Measurements from ENCODE around the gene ZKSCAN4. TPM values are rescaled to one million over a fixed set of nuclear protein-coding genes. Genes with fewer than 3 reads are reported as not detected.

The ZKSCAN4 gene
- 10 to 100 TPM in 1 of 4 donors, 1 to 10 TPM in 3; 1.5 to 15.6 (median 4.7) TPM for total RNA-seq

DNA sequence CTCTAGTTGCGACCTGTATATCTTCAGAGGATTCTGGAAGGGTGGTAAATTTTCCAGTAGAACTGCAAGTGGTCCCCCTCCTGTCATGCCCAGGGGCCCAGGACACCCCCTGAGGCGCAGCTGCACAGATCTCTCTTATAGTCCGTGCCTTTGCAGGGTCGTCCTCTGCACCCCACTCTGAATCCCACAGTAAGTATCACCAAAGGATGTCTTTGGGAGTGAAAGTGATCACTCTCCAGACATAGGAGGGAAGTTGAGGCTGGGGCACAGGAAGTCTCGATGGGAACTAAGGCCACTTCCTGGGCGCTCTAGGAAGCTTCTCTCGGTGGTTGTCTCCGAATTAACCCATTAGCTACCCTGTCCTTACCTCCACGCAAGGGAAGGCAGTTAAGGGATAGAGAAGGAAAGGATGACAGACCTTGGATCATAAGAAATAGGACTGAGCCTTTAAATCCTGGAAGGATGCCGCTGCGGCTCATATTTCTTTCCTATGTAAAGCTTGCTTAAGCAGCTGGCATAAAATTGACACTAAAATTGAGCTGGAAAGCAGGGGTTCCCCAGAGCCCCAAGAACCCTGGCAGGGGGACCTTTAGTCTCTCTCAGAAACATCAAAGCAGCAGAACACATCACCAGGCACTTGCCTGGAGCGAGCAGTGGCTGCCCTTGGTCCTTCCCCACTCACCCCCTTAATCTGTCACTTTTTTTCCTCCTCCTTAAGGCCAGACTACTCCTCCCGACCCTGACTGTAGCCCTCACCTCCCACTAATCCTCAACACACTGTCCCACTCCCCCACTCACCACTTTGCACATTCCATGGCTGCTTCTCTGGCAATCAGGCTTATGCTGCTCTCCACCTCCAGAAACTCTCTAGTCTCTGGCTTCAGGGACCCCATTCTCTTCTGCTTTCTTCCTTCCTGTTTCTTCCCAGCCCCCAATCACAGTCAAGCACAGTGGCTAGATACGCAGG lies at the start of gene ZKSCAN4:
Gene ZKSCAN4, minus strand, starts transcription at position 261 of the 967 bp plus-strand sequence. CDS start 289 bp downstream, outside the sequence.
- intact Hi-C loops (cut with DNase I; ENCODE audit: low total_unique reads): no loop called here
- peak within 1 kb of the TSS; percentile 48 to 62 for H3K27ac ChIP-seq
- DNase-seq: peak; percentile 79 to 81

DNA sequence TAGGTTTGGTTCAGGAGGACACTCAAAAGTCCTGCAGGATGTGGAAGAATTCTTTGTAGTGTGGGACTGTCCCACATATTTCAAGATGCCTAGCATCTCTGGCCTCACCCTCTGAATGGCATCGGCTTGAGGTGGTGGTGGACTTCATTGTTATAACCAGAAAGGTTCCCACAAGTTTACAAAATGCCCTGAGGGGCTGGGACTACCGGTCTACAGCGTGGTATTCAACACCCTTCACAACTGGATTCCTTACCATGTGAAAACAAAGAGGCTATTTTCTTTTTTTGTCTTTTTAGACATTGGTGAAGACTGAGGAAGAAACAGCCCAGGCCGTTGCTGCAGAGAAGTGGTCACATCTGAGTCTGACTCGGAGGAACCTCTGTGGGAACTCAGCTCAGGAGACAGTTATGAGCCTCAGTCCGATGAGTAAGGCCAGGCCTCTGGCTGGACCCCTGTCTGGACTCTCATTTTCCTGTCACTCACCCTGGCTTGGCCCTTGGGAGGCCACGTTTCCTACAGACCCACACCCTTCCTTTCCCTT lies 44.5 kb upstream of the ZKSCAN4 start:
- Histone ChIP-seq H3K27me3 (no peaks in the 10 kb centered on the region), H3K4me1 (no peaks in the 10 kb centered on the region), H3K4me3 (no peak overlapping the region), H3K27ac (no peak overlapping the region), H3K36me3 (no peaks in the 10 kb centered on the region), H3K9me3 (no peaks in the 10 kb centered on the region)
- TF ChIP-seq, protein P1, sequence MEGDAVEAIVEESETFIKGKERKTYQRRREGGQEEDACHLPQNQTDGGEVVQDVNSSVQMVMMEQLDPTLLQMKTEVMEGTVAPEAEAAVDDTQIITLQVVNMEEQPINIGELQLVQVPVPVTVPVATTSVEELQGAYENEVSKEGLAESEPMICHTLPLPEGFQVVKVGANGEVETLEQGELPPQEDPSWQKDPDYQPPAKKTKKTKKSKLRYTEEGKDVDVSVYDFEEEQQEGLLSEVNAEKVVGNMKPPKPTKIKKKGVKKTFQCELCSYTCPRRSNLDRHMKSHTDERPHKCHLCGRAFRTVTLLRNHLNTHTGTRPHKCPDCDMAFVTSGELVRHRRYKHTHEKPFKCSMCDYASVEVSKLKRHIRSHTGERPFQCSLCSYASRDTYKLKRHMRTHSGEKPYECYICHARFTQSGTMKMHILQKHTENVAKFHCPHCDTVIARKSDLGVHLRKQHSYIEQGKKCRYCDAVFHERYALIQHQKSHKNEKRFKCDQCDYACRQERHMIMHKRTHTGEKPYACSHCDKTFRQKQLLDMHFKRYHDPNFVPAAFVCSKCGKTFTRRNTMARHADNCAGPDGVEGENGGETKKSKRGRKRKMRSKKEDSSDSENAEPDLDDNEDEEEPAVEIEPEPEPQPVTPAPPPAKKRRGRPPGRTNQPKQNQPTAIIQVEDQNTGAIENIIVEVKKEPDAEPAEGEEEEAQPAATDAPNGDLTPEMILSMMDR (IDR thresholded peaks at IDR 0.05): no peak
- TF ChIP-seq POLR2A (IDR thresholded peaks at IDR 0.05): no peak
- DNase-seq: no peak
- intact Hi-C loops (cut with DNase I; ENCODE audit: low total_unique reads): no loop called here

More for the DNA sequence above, at the start of gene ZKSCAN4:
- Histone ChIP-seq H3K4me1 (peaks cover 0 to 6% of the 10 kb centered on the region in 2 donors), H3K36me3 (no peaks in the 10 kb centered on the region), H3K9me3 (no peaks in the 10 kb centered on the region), H3K4me3 (peak within 1 kb of the TSS; percentile 84 to 88), H3K27me3 (no peaks in the 10 kb centered on the region)
- TF ChIP-seq POLR2A (IDR thresholded peaks at IDR 0.05): no peak
- TF ChIP-seq, protein P1 (IDR thresholded peaks at IDR 0.05): no peak

DNA sequence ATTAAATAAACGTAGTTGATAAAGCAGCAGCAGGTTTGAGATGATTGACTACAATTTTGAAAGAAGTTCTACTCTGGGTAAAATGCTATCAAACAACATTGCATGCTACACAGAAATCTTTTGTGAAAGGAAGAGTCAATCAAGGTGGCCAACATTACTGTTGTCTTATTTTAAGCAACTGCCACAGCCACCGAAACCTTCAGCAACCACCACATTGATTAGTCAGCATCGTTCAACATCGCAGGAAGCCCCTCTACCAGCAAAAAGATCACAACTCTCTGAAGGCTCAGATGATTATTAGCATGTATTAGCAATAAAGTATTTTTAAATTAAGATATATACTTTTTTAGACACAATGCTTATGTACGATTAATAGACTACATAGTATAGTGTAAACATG lies 43.3 kb upstream of the ZKSCAN4 start:
- Histone ChIP-seq H3K36me3 (no peaks in the 10 kb centered on the region), H3K4me3 (no peak overlapping the region), H3K4me1 (no peaks in the 10 kb centered on the region), H3K27me3 (no peaks in the 10 kb centered on the region), H3K27ac (no peak overlapping the region), H3K9me3 (no peaks in the 10 kb centered on the region)
- DNase-seq: no peak
- intact Hi-C loops (cut with DNase I; ENCODE audit: low total_unique reads): no loop called here
- TF ChIP-seq, protein P1 (IDR thresholded peaks at IDR 0.05): no peak
- no peak for TF ChIP-seq POLR2A (IDR thresholded peaks at IDR 0.05)

DNA sequence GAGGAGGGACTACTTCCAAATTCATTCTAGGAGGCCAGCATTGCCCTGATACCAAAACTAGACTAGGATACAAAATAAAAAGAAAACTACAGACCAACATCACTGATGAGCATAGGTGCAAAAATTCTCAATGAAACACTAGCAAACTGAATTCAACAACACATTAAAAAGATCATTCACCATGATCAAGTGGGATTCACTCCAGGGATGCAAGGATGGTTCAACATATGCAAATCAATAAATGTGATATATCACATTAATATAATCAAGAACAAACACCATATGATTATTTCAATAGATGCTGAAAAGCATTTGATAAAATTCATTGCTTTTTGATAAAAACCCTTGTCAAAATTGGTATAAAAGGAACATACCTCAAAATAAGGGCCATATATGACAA lies 39.5 kb upstream of the ZKSCAN4 start:
- no peaks in the 10 kb centered on the region for H3K27me3 ChIP-seq
- no peak overlapping the region for H3K4me3 ChIP-seq
- DNase-seq: no peak
- TF ChIP-seq, protein P1 (IDR thresholded peaks at IDR 0.05): no peak
- TF ChIP-seq POLR2A (IDR thresholded peaks at IDR 0.05): no peak
- no peaks in the 10 kb centered on the region for H3K36me3 ChIP-seq
- no peak overlapping the region for H3K27ac ChIP-seq
- intact Hi-C loops (cut with DNase I; ENCODE audit: low total_unique reads): no loop called here
- no peaks in the 10 kb centered on the region for H3K9me3 ChIP-seq
- H3K4me1 ChIP-seq: no peaks in the 10 kb centered on the region

DNA sequence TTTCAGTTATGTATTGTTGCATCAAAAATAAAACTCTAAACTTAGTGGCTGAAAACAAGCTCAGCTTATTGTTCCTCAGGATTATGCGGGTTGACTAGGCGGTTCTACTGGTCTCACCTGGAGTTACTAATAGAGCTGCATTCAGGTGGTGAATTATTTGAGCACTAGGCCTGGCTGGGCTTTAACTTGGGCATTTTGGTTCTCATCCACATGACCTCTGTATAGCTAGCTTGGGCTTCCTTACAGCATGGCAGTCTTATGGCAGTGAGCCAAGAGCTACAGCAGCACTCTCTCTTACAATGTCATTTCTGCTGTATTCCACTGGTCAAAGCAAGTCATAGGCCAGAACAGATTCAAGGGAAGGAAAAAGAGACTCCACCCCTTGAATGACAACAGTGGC lies 30.9 kb upstream of the ZKSCAN4 start:
- DNase-seq: no peak
- intact Hi-C loops (cut with DNase I; ENCODE audit: low total_unique reads): no loop called here
- Histone ChIP-seq H3K36me3 (no peaks in the 10 kb centered on the region), H3K27me3 (no peaks in the 10 kb centered on the region), H3K27ac (no peak overlapping the region), H3K4me3 (no peak overlapping the region), H3K4me1 (no peaks in the 10 kb centered on the region), H3K9me3 (no peaks in the 10 kb centered on the region)
- no peak for TF ChIP-seq POLR2A (IDR thresholded peaks at IDR 0.05)
- TF ChIP-seq, protein P1 (IDR thresholded peaks at IDR 0.05): no peak
